Natural killer cell (primary cell): Measurements from ENCODE around the gene HS6ST2. TPM values are rescaled to one million over a fixed set of nuclear protein-coding genes. Genes with fewer than 3 reads are reported as not detected.

Experiments used
- ATAC-seq, 3 donors: fragments of 150-1000 bp in 2 of 3; fragments of 200-7000 bp in 1 of 3; cut with Tn5 transposase; 1 replicate in 1 of 3; 2 replicates in 2 of 3; pipeline ENCODE4 v1.10.0; 2021; ENCODE audit warnings: mild to moderate bottlenecking in 2 of 3, moderate library complexity in 2 of 3
- DNase-seq, 2 donors: peaks; one replicate each; pipeline versions ENCODE4 v3.0.0 to v3.0.0-alpha.2; 2013 to 2021; ENCODE audit warnings: mixed read lengths in 1 of 2
- H3K27ac ChIP-seq: one replicate; pipeline ENCODE4 v1.5.1; 2013; ENCODE audit warnings: mild to moderate bottlenecking, low read length
- H3K27me3 ChIP-seq: one replicate; pipeline ENCODE4 v1.6.1; 2013; ENCODE audit warnings: low read length; ENCODE audit not compliant: control insufficient read depth, insufficient read depth
- H3K36me3 ChIP-seq: one replicate; pipeline ENCODE4 v1.6.1; 2013; ENCODE audit warnings: low read length; ENCODE audit not compliant: control insufficient read depth, insufficient read depth
- H3K4me1 ChIP-seq: one replicate; pipeline ENCODE4 v1.6.1; 2013; ENCODE audit warnings: low read length; ENCODE audit not compliant: control insufficient read depth, insufficient read depth
- H3K4me3 ChIP-seq: one replicate; pipeline ENCODE4 v1.5.1; 2013; ENCODE audit warnings: low read length
- H3K9me3 ChIP-seq: one replicate; pipeline ENCODE4 v1.6.1; 2013; ENCODE audit warnings: low read length; ENCODE audit not compliant: control insufficient read depth, insufficient read depth
- H3K27ac Mint-ChIP-seq, 2 donors: one replicate each; pipeline ENCODE4 v1.8.0; 2022; ENCODE audit warnings: mild to moderate bottlenecking in 2 of 2, mixed read lengths in 2 of 2, moderate library complexity in 1 of 2
- H3K27me3 Mint-ChIP-seq, 2 donors: one replicate each; pipeline ENCODE4 v1.8.0; 2022; ENCODE audit warnings: low read depth in 2 of 2, mixed read lengths in 2 of 2
- H3K36me3 Mint-ChIP-seq: one replicate; pipeline ENCODE4 v1.8.0; 2022; ENCODE audit warnings: mixed read lengths
- H3K4me1 Mint-ChIP-seq, 2 donors: one replicate each; pipeline ENCODE4 v1.8.0; 2022; ENCODE audit warnings: mixed read lengths in 2 of 2
- H3K4me3 Mint-ChIP-seq: one replicate; pipeline ENCODE4 v1.8.0; 2022; ENCODE audit warnings: mild to moderate bottlenecking, moderate library complexity, mixed read lengths
- H3K9me3 Mint-ChIP-seq, 2 donors: one replicate each; pipeline ENCODE4 v1.8.0; 2022; ENCODE audit warnings: mixed read lengths in 2 of 2
- CTCF ChIP-seq: fragments of 200-600 bp; IDR thresholded peaks from one replicate; pipeline ENCODE4 v1.8.0; 2022; ENCODE audit warnings: antibody characterized with exemption
- WGBS: methylation state at CpG from one replicate; pipeline ENCODE4 v1.1.7; 2013; ENCODE audit warnings: missing lambda C conversion rate; ENCODE audit not compliant: insufficient coverage; 5-methylcytosine and 5-hydroxymethylcytosine counted together
- intact Hi-C: fragments of 100-400 bp; cut with micrococcal nuclease; formaldehyde crosslinking; loops from one replicate; pipeline ENCODE4 v1.14.2; 2022
- total RNA-seq, 4 donors: library from RNA; stranded (reverse); fragments of 120-200 nt in 1 of 4; gene quantifications; one replicate each; pipeline versions ENCODE4 v1.2.3 to v1.2.4, GENCODE V29; 2013 to 2022

Gene HS6ST2
- total RNA-seq, 3 donors from 2014 or later (not counting 1 experiment from before 2014, with no cell fraction given) = not detected

GRCh38 chrX:132714913-132715312, 243.5 kb downstream of the HS6ST2 start:
- no peaks in the 10 kb centered on the region for H3K36me3 ChIP-seq
- no peak for ATAC-seq
- TF ChIP-seq CTCF = no peak
- Mint-ChIP-seq H3K36me3 (no peaks in the 10 kb centered on the region), H3K27ac (no peak overlapping the region), H3K27me3 (peaks cover 0 to 39% of the 10 kb centered on the region in 2 donors), H3K4me3 (no peak overlapping the region), H3K9me3 (no peaks in the 10 kb centered on the region), H3K4me1 (peaks cover 4 to 5% of the 10 kb centered on the region in 2 donors)
- no peaks in the 10 kb centered on the region for H3K9me3 ChIP-seq
- 86% methylated on average over 5 of the region's 5 CpGs for WGBS
- no peak for DNase-seq
- H3K4me1 ChIP-seq = no peaks in the 10 kb centered on the region
- H3K4me3 ChIP-seq = no peak overlapping the region
- intact Hi-C loops = no loop called here
- no peak overlapping the region for H3K27ac ChIP-seq
- no peaks in the 10 kb centered on the region for H3K27me3 ChIP-seq

- no peaks in the 10 kb centered on the region for H3K36me3 Mint-ChIP-seq
These were observed 246.1 kb downstream of the HS6ST2 start for GRCh38 chrX:132712350-132712749.

GRCh38 chrX:132710656-132711155, 247.7 kb downstream of the HS6ST2 start:
- Mint-ChIP-seq H3K4me3 (no peak overlapping the region), H3K36me3 (no peaks in the 10 kb centered on the region), H3K27me3 (peaks cover 0 to 36% of the 10 kb centered on the region in 2 donors), H3K4me1 (peaks cover 4 to 5% of the 10 kb centered on the region in 2 donors), H3K27ac (no peak overlapping the region), H3K9me3 (no peaks in the 10 kb centered on the region)
- Histone ChIP-seq H3K4me1 (no peaks in the 10 kb centered on the region), H3K27ac (no peak overlapping the region), H3K4me3 (no peak overlapping the region), H3K27me3 (no peaks in the 10 kb centered on the region), H3K9me3 (no peaks in the 10 kb centered on the region), H3K36me3 (no peaks in the 10 kb centered on the region)
- 40% methylated on average over 1 of the region's 1 CpG for WGBS
- ATAC-seq (no peak), DNase-seq (no peak)
- intact Hi-C loops = no loop called here
- no peak for TF ChIP-seq CTCF

More at GRCh38 chrX:132712350-132712749, 246.1 kb downstream of the HS6ST2 start:
- H3K27me3 Mint-ChIP-seq = peaks cover 0 to 39% of the 10 kb centered on the region in 2 donors
- DNase-seq (no peak), ATAC-seq (no peak)
- Histone ChIP-seq H3K27me3 (no peaks in the 10 kb centered on the region), H3K4me3 (no peak overlapping the region), H3K36me3 (no peaks in the 10 kb centered on the region), H3K9me3 (no peaks in the 10 kb centered on the region), H3K4me1 (no peaks in the 10 kb centered on the region), H3K27ac (no peak overlapping the region)
- H3K9me3 Mint-ChIP-seq = no peaks in the 10 kb centered on the region
- no peak overlapping the region for H3K27ac Mint-ChIP-seq
- no peak overlapping the region for H3K4me3 Mint-ChIP-seq
- intact Hi-C loops = no loop called here
- no peak for TF ChIP-seq CTCF
- H3K4me1 Mint-ChIP-seq = peaks cover 4 to 5% of the 10 kb centered on the region in 2 donors

GRCh38 chrX:132708529-132708928, 249.9 kb downstream of the HS6ST2 start:
- Mint-ChIP-seq H3K27me3 (peaks cover 4 to 29% of the 10 kb centered on the region in 2 donors), H3K9me3 (no peaks in the 10 kb centered on the region), H3K4me1 (peaks cover 4 to 5% of the 10 kb centered on the region in 2 donors), H3K36me3 (no peaks in the 10 kb centered on the region), H3K27ac (no peak overlapping the region), H3K4me3 (no peak overlapping the region)
- DNase-seq = no peak
- Histone ChIP-seq H3K27me3 (no peaks in the 10 kb centered on the region), H3K4me3 (no peak overlapping the region), H3K9me3 (no peaks in the 10 kb centered on the region), H3K36me3 (no peaks in the 10 kb centered on the region), H3K27ac (no peak overlapping the region), H3K4me1 (no peaks in the 10 kb centered on the region)
- no peak for TF ChIP-seq CTCF
- intact Hi-C loops = no loop called here
- ATAC-seq = no peak
